HUES6 (cell line): ENCODE results near the gene UBXN10.

Experiments used
- H3K27ac ChIP-seq: 2 replicates; pipeline ENCODE4 v1.7.0; 2013; ENCODE audit warnings: low read depth, mild to moderate bottlenecking, low read length, inconsistent platforms
- H3K27me3 ChIP-seq: 2 replicates; pipeline ENCODE4 v1.6.1; 2013; ENCODE audit warnings: low read length; ENCODE audit not compliant: control insufficient read depth, insufficient read depth
- H3K36me3 ChIP-seq: 2 replicates; pipeline ENCODE4 v1.6.1; 2013; ENCODE audit warnings: low read length; ENCODE audit not compliant: control insufficient read depth, insufficient read depth
- H3K4me1 ChIP-seq: 2 replicates; pipeline ENCODE4 v1.6.1; 2013; ENCODE audit warnings: low read length; ENCODE audit not compliant: control insufficient read depth, insufficient read depth
- H3K4me3 ChIP-seq: 2 replicates; pipeline ENCODE4 v1.5.1; 2013; ENCODE audit warnings: low read depth, low read length
- H3K9ac ChIP-seq: one replicate; pipeline ENCODE4 v1.6.1; 2013; ENCODE audit warnings: mild to moderate bottlenecking, low read length
- H3K9me3 ChIP-seq: 2 replicates; pipeline ENCODE4 v1.6.1; 2013; ENCODE audit warnings: low read depth, low read length; ENCODE audit not compliant: control insufficient read depth, insufficient read depth

UBXN10 gene

GRCh38 chr1:20174937-20175666 is 10.8 kb upstream of the UBXN10 start:
- H3K36me3 ChIP-seq, result no peaks in the 10 kb centered on the region
- no peak overlapping the region for H3K27ac ChIP-seq
- peaks cover 6% of the 10 kb centered on the region; the same call in 1 of the 2 replicates for H3K9me3 ChIP-seq
- no peaks in the 10 kb centered on the region for H3K4me1 ChIP-seq
- no peak overlapping the region for H3K9ac ChIP-seq
- H3K27me3 ChIP-seq, result peaks cover 10% of the 10 kb centered on the region; the same call in 1 of the 2 replicates
- no peak overlapping the region for H3K4me3 ChIP-seq

DNA sequence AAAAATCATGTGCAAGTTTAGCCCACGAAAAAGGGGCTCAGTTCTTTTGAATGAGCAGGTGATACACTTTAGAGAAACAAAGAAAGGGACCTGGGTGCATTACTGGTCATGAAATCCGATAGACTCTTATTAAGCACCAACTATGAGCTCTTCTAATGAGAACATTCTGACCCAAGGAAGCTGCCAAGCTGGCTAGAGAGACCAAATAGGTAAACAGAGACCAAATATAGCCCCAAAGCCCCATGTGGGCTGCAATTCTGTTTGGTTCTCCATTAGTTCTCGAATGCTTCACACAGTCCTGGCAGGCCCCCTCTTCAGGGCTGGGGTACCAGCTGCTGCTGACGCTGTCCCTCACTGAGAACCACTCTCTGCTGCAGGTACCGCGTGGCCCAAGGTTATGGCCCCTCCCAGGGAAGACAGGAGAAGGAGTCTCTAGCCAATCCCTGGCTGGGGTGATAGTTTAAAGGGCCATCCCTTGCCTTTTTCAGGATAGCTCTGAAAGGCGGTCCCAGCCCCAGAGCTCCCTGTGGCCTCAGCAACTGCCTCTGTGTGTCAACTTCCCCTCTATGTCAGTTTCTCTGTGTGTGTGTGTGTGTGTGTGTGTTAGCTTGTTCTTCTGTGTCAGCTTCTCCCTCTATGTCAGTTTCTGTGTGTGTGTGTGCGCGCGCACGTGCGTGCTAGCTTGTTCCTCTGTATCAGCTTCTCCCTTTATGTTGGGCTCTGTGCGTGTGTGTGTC is 7.1 kb upstream of the UBXN10 start:
- no peaks in the 10 kb centered on the region for H3K4me1 ChIP-seq

DNA sequence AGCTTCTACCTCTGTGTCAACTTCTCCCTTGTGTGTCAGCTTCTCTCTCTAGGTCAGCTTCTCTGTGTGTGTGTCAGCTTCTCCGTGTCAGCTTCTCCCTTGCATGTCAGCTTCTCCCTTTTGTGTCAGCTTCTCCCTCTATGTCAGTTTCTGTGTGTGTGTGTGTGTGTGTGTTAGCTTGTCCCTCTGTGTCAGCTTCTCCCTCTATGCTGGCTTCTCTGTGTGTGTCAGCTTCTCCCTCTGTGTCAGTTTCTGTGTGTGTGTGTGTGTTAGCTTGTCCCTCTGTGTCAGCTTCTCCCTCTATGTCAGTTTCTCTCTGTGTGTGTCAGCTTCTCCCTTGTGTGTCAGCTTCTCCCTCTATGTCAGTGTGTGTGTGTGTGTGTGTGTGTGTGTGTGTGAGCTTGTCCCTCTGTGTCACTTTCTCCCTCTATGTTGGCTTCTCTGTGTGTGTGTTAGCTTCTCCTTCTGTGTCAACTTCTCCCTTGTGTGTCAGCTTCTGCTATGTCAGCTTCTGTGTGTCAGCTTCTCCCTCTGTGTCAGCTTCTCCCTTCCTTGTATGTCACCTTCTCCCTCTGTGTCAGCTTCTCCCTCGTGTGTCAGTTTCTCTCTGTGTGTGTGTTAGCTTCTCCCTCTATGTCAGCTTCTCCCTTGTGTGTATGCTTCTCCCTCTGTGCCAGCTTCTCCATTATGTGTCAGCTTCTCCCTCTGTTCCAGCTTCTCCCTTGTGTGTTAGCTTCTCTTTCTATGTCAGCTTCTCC is 6.3 kb upstream of the UBXN10 start:
- peaks cover 18% of the 10 kb centered on the region for H3K27me3 ChIP-seq
- H3K36me3 ChIP-seq, result no peaks in the 10 kb centered on the region
- peaks cover 3% of the 10 kb centered on the region; the same call in 1 of the 2 replicates for H3K4me1 ChIP-seq

More for the DNA sequence above, 7.1 kb upstream of the UBXN10 start:
- H3K27ac ChIP-seq, result no peak overlapping the region
- no peak overlapping the region for H3K4me3 ChIP-seq
- H3K36me3 ChIP-seq, result no peaks in the 10 kb centered on the region
- H3K9me3 ChIP-seq, result peaks cover 6% of the 10 kb centered on the region; the same call in 1 of the 2 replicates
- H3K27me3 ChIP-seq, result peaks cover 15% of the 10 kb centered on the region
- no peak overlapping the region for H3K9ac ChIP-seq

GRCh38 chr1:20180129-20180843 is 5.6 kb upstream of the UBXN10 start:
- Histone ChIP-seq H3K9me3 (peaks cover 6% of the 10 kb centered on the region; the same call in 1 of the 2 replicates), H3K27ac (no peak overlapping the region), H3K36me3 (no peaks in the 10 kb centered on the region), H3K9ac (no peak overlapping the region), H3K4me3 (no peak overlapping the region), H3K4me1 (peaks cover 7% of the 10 kb centered on the region; the same call in 1 of the 2 replicates), H3K27me3 (peaks cover 25% of the 10 kb centered on the region)

More for the DNA sequence above, 6.3 kb upstream of the UBXN10 start:
- H3K27ac ChIP-seq, result no peak overlapping the region
- H3K9ac ChIP-seq, result no peak overlapping the region
- no peak overlapping the region for H3K4me3 ChIP-seq
- peaks cover 6% of the 10 kb centered on the region; the same call in 1 of the 2 replicates for H3K9me3 ChIP-seq

- Histone ChIP-seq H3K4me1 (peaks cover 11% of the 10 kb centered on the region; the same call in 1 of the 2 replicates), H3K36me3 (no peaks in the 10 kb centered on the region), H3K9ac (no peak overlapping the region), H3K4me3 (no peak overlapping the region), H3K27ac (no peak overlapping the region), H3K9me3 (peaks cover 6% of the 10 kb centered on the region; the same call in 1 of the 2 replicates), H3K27me3 (peaks cover 29% of the 10 kb centered on the region)
Measured at GRCh38 chr1:20180844-20181207, 5.1 kb upstream of the UBXN10 start.

DNA sequence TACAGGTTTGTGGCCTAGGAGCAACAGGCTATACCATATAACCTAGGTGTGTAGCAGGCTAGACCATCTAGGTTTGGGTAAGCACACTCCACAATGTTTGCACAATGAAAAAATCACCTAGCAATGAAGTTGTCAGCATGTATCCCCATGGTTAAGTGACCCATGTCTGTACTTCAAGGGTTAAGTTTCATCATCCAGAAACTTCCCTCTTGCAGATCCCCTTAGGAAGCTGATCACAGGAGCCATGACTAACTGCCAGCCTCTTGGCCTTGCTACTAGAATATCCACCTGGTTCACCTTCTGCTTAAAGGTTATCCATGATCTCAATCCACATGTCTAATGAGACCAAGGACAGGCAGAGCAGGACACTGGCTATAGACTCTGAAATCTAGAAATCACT is 3.5 kb upstream of the UBXN10 start:
- no peak overlapping the region for H3K4me3 ChIP-seq
- no peak overlapping the region for H3K27ac ChIP-seq
- peaks cover 6% of the 10 kb centered on the region; the same call in 1 of the 2 replicates for H3K9me3 ChIP-seq
- peaks cover 21% of the 10 kb centered on the region; the same call in 1 of the 2 replicates for H3K4me1 ChIP-seq
- no peak overlapping the region for H3K9ac ChIP-seq
- H3K27me3 ChIP-seq, result peaks cover 33% of the 10 kb centered on the region
- no peaks in the 10 kb centered on the region for H3K36me3 ChIP-seq

DNA sequence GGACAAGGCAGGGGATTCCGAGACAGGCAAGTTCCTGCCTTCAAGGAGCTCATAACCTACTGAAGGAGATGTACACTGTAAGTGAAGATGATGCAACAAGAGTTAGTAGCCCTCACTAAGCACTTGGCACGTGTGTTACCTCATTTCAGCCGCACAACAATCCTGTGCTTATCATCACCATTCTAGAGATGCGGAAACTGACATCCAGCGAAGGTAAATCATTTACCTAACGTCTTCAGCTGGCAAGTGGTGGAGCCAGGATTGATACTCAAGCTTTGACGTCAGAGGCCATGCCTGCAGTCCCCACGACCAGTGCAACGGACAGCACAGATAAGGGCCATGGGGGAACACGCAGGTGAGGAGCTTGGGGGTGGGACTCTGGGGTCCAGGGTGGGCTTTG is 2.9 kb upstream of the UBXN10 start:
- H3K27me3 ChIP-seq, result peaks cover 34% of the 10 kb centered on the region

GRCh38 chr1:20183616-20184271 is 2.2 kb upstream of the UBXN10 start:
- H3K4me1 ChIP-seq, result peaks cover 21% of the 10 kb centered on the region; the same call in 1 of the 2 replicates
- peaks cover 6% of the 10 kb centered on the region; the same call in 1 of the 2 replicates for H3K9me3 ChIP-seq
- H3K9ac ChIP-seq, result no peak overlapping the region
- H3K27ac ChIP-seq, result no peak overlapping the region
- H3K4me3 ChIP-seq, result no peak overlapping the region
- peaks cover 37% of the 10 kb centered on the region for H3K27me3 ChIP-seq
- no peaks in the 10 kb centered on the region for H3K36me3 ChIP-seq

More for the DNA sequence above, 2.9 kb upstream of the UBXN10 start:
- peaks cover 6% of the 10 kb centered on the region; the same call in 1 of the 2 replicates for H3K9me3 ChIP-seq
- H3K4me3 ChIP-seq, result no peak overlapping the region
- H3K4me1 ChIP-seq, result peaks cover 21% of the 10 kb centered on the region; the same call in 1 of the 2 replicates
- no peaks in the 10 kb centered on the region for H3K36me3 ChIP-seq
- H3K27ac ChIP-seq, result no peak overlapping the region
- H3K9ac ChIP-seq, result no peak overlapping the region

- Histone ChIP-seq H3K36me3 (no peaks in the 10 kb centered on the region), H3K27me3 (peaks cover 34% of the 10 kb centered on the region), H3K9ac (no peak overlapping the region), H3K27ac (no peak overlapping the region), H3K4me3 (no peak overlapping the region), H3K4me1 (peaks cover 21% of the 10 kb centered on the region; the same call in 1 of the 2 replicates), H3K9me3 (peaks cover 5% of the 10 kb centered on the region; the same call in 1 of the 2 replicates)
Measured at GRCh38 chr1:20184481-20184900, 1.4 kb upstream of the UBXN10 start.
